ENCODE data around the gene COBLL1.

COBLL1 gene

DNA sequence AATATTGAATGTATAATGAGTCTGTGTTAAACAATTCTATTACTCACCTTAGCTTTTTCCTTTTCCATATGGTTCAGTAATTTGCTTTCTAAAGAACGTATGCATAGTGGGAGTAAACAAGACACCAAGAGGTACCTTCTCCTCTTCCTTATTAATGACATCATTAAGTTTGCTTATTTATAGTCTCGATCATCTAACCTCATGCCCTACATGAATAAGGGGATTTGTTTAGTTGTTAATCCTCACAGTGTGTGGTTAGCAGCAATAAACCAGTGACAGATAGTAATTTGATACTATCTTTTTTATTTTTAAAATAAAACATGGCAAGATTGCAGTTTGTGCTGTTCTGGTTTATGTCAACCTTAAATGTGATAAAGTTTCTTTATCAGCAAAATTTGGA, 69.7 kb downstream of the COBLL1 start:
- TF ChIP-seq, protein P1, sequence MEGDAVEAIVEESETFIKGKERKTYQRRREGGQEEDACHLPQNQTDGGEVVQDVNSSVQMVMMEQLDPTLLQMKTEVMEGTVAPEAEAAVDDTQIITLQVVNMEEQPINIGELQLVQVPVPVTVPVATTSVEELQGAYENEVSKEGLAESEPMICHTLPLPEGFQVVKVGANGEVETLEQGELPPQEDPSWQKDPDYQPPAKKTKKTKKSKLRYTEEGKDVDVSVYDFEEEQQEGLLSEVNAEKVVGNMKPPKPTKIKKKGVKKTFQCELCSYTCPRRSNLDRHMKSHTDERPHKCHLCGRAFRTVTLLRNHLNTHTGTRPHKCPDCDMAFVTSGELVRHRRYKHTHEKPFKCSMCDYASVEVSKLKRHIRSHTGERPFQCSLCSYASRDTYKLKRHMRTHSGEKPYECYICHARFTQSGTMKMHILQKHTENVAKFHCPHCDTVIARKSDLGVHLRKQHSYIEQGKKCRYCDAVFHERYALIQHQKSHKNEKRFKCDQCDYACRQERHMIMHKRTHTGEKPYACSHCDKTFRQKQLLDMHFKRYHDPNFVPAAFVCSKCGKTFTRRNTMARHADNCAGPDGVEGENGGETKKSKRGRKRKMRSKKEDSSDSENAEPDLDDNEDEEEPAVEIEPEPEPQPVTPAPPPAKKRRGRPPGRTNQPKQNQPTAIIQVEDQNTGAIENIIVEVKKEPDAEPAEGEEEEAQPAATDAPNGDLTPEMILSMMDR (IDR thresholded peaks at IDR 0.05; ENCODE audit: low read depth, low read length, missing control alignments) = no peak
- DNase-seq (ENCODE audit: low read depth) = no peak
- no peak overlapping the region for H3K4me3 ChIP-seq (ENCODE audit: low read depth, low read length)

DNA sequence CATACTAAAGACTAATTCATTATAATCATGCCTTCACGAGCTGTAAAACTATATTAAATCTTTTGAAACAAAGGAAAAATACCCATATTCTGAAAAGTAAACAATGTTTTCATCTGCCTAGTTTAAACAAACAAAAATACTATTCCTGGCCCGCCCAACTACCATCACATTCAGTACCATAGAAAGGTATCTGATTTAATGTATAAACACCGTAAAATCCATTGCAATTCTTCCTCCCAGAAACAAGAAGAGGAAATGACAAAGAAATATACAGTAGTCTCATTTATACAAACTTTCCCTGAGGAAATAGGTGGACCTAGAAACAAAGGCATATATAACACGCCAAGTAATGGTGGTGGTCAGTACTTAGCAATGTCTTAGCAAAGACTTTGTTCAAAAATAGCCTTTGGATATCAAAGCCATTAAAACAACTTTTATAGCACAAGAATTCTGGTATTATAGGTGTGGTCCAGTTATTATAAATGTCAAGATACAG, 71.2 kb downstream of the COBLL1 start:
- no peak for DNase-seq (ENCODE audit: low read depth)
- H3K4me3 ChIP-seq (ENCODE audit: low read depth, low read length) = no peak overlapping the region
- TF ChIP-seq, protein P1 (IDR thresholded peaks at IDR 0.05; ENCODE audit: low read depth, low read length, missing control alignments) = no peak

DNA sequence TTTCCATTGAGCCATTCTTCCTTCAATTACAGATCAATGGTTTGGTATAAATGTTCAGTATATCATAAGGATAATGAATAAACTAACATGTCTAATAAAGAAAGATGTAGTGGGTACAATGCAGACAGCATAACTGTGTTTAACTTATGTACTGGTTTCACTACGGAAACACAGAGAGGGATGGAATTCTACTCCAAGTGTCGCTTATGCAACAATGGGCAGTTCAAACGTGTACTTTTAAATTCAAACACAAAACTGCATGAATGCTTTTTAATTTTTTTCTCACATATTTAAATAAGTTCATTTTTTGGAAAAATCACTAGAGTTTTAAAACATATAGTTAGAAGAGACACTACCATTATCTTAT, 74.7 kb downstream of the COBLL1 start:
- TF ChIP-seq, protein P1 (IDR thresholded peaks at IDR 0.05; ENCODE audit: low read depth, low read length, missing control alignments) = no peak
- DNase-seq (ENCODE audit: low read depth) = no peak
- no peak overlapping the region for H3K4me3 ChIP-seq (ENCODE audit: low read depth, low read length)

DNA sequence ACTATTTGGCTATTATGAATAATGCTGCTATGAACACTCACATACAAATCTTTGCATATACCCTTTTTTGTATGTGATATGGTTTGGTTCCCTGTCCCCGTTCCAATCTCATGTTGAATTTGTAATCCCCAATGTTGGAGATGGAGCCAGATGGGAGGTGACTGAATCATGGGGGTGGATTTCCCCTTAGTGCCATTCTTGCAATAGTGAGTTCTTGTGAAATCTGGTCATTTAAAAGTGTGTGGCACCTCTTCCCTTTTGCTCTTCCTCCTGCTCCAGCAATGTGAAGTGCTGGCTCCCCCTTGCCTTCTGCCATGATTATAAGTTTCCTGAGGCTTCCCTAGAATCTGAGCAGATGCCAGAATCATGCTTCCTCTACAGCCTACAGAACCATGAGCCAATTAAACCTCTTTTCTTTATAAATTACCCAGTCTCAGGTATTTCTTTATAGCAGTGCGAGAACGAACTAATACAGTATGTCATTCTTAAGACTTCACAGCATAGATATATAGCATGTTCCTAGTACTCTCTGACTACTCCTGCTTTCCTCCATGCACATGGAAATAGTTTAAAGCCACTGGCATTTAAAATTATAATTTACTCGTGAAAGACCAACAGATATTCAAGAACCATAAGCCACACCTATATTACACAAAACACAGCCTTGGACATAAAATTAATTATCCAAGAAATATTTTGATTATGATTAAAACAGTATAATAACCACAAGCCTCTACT, 75.2 kb downstream of the COBLL1 start:
- no peak overlapping the region for H3K4me3 ChIP-seq (ENCODE audit: low read depth, low read length)
- DNase-seq (ENCODE audit: low read depth) = no peak
- TF ChIP-seq, protein P1 (IDR thresholded peaks at IDR 0.05; ENCODE audit: low read depth, low read length, missing control alignments) = no peak

DNA sequence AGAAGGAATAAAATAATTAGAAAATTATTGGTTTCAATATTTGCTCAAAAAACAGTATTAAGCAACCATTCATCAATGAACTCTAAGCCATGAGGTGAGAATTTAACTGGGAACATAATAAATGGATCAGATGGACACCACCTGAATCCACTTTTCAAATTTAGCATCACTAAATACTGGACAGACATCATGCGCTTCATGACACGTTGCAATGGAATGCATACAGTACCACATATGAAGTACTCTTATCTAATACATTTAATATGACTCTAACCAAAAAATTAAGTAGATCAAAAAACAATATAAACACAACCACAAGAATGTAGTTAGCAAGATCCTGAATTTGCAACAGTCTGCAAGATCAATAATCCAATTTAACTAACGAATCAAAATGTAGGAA, 76.6 kb downstream of the COBLL1 start:
- TF ChIP-seq, protein P1 (IDR thresholded peaks at IDR 0.05; ENCODE audit: low read depth, low read length, missing control alignments) = no peak
- no peak overlapping the region for H3K4me3 ChIP-seq (ENCODE audit: low read depth, low read length)

DNA sequence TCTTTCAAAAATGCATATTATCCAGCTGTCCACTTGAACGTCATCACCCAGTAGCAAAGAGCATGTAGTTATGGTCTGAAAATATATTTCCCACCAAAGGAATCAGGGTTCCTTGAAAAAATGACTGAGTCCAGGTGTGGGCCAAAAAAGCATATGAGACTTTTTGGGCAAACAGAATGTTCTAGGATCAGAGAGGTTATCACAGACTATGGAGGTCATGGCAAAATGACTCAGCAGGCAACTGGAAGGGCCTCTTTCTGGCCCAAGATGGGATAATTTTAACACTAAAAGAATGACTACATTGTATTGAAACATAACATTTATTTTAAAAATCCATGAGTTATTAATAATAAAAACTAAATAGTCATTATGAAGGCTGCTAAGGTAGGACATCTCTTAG, 77.1 kb downstream of the COBLL1 start:
- DNase-seq (ENCODE audit: low read depth) = no peak
- no peak overlapping the region for H3K4me3 ChIP-seq (ENCODE audit: low read depth, low read length)
- TF ChIP-seq, protein P1 (IDR thresholded peaks at IDR 0.05; ENCODE audit: low read depth, low read length, missing control alignments) = no peak

More for the DNA sequence above, 76.6 kb downstream of the COBLL1 start:
- no peak for DNase-seq (ENCODE audit: low read depth)

DNA sequence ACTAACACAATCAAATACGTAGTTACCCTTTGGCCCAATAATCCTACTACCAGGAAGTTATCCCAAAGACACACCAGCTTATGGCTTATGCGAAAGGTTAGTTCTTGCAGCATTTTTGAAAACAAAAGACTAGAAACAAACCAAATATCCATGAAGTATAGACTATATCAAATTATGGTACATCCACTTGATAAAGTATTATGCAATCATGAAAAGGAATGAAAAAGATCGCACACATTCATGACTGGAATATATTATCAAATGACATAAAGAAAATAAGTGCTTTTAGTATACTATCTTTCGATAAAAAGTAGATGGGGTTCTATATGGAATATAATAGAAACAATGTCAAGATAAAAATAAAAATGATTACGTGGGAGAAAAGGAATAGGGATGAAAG, 78.2 kb downstream of the COBLL1 start:
- TF ChIP-seq, protein P1 (IDR thresholded peaks at IDR 0.05; ENCODE audit: low read depth, low read length, missing control alignments) = no peak
- DNase-seq (ENCODE audit: low read depth) = no peak
- no peak overlapping the region for H3K4me3 ChIP-seq (ENCODE audit: low read depth, low read length)
